Activated CD8-positive, alpha-beta memory T cell treated with anti-CD3 and anti-CD28 coated beads, Interleukin-2, amount 10 ng/mL, durations not matched to agents 7 days and 5 days (primary cell): ENCODE data around the gene ITIH1. TPM values are rescaled to one million over a fixed set of nuclear protein-coding genes. Genes with fewer than 3 reads are reported as not detected.
"Not testable (repeated sequence)": the region's sequence is repeated elsewhere in the genome, so short reads cannot be mapped to it uniquely, and the experiment has no call there.

Experiments
- ATAC-seq: fragments of 150-1000 bp; cut with Tn5 transposase; one replicate; pipeline ENCODE4 v1.10.0; 2021; ENCODE audit warnings: moderate library complexity
- CTCF ChIA-PET: fragments of 350-600 bp; sonication (Branson Sonifier 250); formaldehyde crosslinking; loops from one replicate; lab custom pipeline; 2021; ENCODE audit warnings: antibody characterized with exemption; lab: Charles Lee
- DNase-seq: peaks from one replicate; pipeline ENCODE4 v3.0.0-alpha.2; 2020
- H3K27ac Mint-ChIP-seq: one replicate; pipeline ENCODE4 v1.8.0; 2021; ENCODE audit warnings: mild to moderate bottlenecking, mixed read lengths
- H3K27me3 Mint-ChIP-seq: one replicate; pipeline ENCODE4 v1.8.0; 2021; ENCODE audit warnings: mixed read lengths
- H3K36me3 Mint-ChIP-seq: one replicate; pipeline ENCODE4 v1.8.0; 2021; ENCODE audit warnings: mild to moderate bottlenecking, mixed read lengths
- H3K4me1 Mint-ChIP-seq: one replicate; pipeline ENCODE4 v1.8.0; 2021; ENCODE audit warnings: mixed read lengths
- H3K4me3 Mint-ChIP-seq: one replicate; pipeline ENCODE4 v1.8.0; 2021; ENCODE audit warnings: mild to moderate bottlenecking, moderate library complexity, mixed read lengths
- H3K9me3 Mint-ChIP-seq: one replicate; pipeline ENCODE4 v1.8.0; 2022; ENCODE audit warnings: low read depth, mixed read lengths
- total RNA-seq, 2 experiments: library from RNA; stranded (reverse); gene quantifications; one replicate each; pipeline ENCODE4 v1.2.3, GENCODE V29; 2021

Gene ITIH1, protein sequence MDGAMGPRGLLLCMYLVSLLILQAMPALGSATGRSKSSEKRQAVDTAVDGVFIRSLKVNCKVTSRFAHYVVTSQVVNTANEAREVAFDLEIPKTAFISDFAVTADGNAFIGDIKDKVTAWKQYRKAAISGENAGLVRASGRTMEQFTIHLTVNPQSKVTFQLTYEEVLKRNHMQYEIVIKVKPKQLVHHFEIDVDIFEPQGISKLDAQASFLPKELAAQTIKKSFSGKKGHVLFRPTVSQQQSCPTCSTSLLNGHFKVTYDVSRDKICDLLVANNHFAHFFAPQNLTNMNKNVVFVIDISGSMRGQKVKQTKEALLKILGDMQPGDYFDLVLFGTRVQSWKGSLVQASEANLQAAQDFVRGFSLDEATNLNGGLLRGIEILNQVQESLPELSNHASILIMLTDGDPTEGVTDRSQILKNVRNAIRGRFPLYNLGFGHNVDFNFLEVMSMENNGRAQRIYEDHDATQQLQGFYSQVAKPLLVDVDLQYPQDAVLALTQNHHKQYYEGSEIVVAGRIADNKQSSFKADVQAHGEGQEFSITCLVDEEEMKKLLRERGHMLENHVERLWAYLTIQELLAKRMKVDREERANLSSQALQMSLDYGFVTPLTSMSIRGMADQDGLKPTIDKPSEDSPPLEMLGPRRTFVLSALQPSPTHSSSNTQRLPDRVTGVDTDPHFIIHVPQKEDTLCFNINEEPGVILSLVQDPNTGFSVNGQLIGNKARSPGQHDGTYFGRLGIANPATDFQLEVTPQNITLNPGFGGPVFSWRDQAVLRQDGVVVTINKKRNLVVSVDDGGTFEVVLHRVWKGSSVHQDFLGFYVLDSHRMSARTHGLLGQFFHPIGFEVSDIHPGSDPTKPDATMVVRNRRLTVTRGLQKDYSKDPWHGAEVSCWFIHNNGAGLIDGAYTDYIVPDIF
- total RNA-seq: not detected

DNA sequence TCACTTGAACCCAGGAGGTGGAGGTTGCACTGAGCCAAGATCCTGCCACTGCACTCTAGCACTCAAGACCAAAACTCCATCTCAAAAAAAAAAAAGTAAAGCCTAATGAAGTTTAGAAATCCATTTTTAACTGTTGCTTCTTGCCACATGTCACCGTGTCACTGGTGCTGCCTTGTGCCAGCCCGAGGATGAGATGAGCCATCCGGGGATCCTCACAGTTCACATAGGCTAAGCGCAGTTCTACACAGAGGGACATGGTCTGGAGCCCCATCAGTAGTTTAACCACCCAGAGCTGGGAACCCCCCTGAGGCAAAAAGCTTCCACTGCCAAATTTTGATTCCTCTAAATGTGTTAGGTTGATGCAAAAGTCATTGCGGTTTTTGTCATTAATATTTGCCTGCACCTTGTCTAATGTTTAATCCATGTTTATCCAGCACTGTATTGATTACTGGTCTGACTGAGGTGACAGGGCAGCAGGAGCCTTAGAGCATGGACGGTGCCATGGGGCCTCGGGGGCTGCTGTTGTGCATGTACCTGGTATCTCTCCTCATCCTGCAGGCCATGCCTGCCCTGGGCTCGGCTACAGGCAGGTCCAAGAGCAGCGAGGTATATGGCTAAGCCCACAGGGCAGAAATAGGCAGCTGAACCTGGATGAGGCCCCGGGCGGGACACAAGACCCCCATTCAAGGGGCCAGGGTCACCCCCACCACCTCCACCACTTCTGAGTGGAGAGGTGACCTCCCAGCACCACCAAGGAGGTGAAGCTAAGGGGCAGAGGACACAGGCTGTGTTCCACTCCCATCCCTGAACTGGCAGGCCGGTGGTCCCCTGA is at the start of gene ITIH1:
TSS of gene ITIH1 (plus strand) at position 473 of the 832 bp plus-strand sequence. CDS start at position 490, 17 bp downstream.
- ATAC-seq: no peak
- no peak for DNase-seq
- H3K27me3 Mint-ChIP-seq: peaks cover 8% of the 10 kb centered on the region
- H3K27ac Mint-ChIP-seq: no peak within 1 kb of the TSS
- no peaks in the 10 kb centered on the region for H3K36me3 Mint-ChIP-seq
- H3K4me3 Mint-ChIP-seq: no peak within 1 kb of the TSS
- no peaks in the 10 kb centered on the region for H3K9me3 Mint-ChIP-seq
- CTCF ChIA-PET: no interaction called here
- peaks cover 6% of the 10 kb centered on the region for H3K4me1 Mint-ChIP-seq

DNA sequence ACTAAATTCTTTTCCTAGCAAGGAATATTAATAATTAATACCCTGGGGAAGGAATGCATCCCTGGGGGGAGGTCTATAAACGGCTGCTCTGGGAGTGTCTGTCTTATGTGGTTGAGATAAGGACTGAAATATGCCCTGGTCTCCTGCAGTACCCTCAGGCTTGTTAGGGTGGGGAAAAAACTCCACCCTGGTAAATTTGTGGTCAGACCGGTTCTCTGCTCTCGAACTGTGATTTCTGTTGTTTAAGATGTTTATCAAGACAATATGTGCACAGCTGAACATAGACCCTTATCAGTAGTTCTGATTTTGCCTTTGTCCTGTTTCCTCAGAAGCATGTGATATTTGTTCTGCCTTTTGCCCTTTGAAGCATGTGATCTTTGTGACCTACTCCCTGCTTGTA is 48.6 kb upstream of the ITIH1 start:
- CTCF ChIA-PET, H3K27ac Mint-ChIP-seq, H3K4me3 Mint-ChIP-seq, DNase-seq, H3K27me3 Mint-ChIP-seq, ATAC-seq, H3K4me1 Mint-ChIP-seq: not testable (repeated sequence)
- peaks cover 30% of the 10 kb centered on the region for H3K9me3 Mint-ChIP-seq
- peaks cover 54% of the 10 kb centered on the region for H3K36me3 Mint-ChIP-seq

DNA sequence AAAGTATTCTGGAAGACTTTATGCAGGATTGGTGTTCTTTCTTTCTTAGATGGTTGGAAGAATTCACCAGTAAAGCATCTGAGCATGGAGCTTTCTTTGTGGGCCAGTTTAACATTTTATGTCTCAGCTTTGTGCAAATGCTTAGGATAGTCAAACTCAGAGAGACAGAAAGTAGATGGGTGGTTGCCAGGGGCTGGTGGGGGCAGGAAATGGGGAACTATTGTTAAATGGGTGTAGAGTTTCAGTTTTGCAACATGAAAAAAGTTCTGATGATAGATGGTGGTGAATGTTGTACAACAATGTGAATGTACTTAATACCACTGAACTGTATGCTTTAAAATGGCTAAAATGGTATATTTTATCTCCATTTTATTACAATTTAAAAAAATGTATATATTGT is 46.7 kb upstream of the ITIH1 start:
- peaks cover 30% of the 10 kb centered on the region for H3K9me3 Mint-ChIP-seq
- H3K36me3 Mint-ChIP-seq: peaks cover 71% of the 10 kb centered on the region
- H3K27me3 Mint-ChIP-seq: no peaks in the 10 kb centered on the region
- peaks cover 8% of the 10 kb centered on the region for H3K4me1 Mint-ChIP-seq
- H3K27ac Mint-ChIP-seq: peak overlapping the region; percentile 3
- ATAC-seq (peak; percentile 27), DNase-seq (no peak)
- CTCF ChIA-PET: interaction anchor here (1.0 kb wide), 1 partner anchor 52 kb away, joined by 3 read pairs; no protein-coding TSS in a partner anchor
- no peak overlapping the region for H3K4me3 Mint-ChIP-seq

DNA sequence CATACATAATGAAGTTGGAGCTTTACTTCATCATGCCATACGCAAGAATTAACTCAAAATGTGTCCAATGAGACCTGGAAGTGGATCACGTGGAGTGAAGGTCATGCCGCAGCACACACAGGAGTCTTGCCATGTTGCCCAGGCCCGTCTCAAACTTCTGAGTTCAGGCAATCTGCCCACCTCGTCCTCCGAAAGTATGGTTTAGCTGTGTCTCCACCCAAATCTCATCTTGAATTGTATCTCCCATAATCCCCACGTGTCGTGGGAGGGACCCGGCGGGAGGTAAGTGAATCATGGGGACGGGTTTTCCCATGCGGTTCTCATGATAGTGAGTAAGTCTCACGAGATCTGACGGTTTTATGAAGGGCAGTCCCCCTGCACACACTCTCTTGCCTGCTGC is 45.8 kb upstream of the ITIH1 start:
- Mint-ChIP-seq H3K27ac (no peak overlapping the region), H3K4me3 (no peak overlapping the region)

DNA sequence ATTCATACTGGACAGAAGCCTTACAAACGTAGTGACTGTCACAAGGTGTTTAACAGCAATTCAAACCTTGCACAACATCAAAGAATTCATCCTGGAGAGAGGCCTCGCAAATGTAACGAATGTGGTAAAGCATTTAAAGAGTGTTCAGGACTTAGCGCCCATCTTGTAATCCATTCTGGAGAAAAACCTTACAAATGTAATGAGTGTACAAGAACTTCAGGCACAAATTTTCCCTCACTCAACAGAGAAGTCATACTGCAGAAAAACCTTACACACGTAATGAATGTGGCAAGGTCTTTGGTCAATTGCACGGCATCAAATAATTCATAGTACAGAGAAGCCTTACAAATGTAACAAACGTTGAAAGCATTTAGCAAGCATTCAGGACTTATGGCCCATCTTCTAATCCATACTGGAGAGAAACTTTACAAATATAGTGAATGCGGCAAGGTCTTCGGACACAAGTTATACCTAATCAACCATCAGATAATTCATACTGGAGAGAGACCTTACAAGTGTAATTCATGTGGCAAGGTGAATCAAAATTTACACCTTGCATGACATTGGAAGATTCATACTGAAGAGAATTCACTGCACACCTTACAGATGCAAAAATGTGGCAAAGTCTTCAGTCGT is 44.0 kb upstream of the ITIH1 start:
- DNase-seq (no peak), ATAC-seq (no peak)
- CTCF ChIA-PET: no interaction called here
- H3K4me1 Mint-ChIP-seq: peaks cover 8% of the 10 kb centered on the region
- no peaks in the 10 kb centered on the region for H3K27me3 Mint-ChIP-seq
- H3K36me3 Mint-ChIP-seq: peaks cover 70% of the 10 kb centered on the region
- H3K9me3 Mint-ChIP-seq: peaks cover 28% of the 10 kb centered on the region
- H3K4me3 Mint-ChIP-seq: no peak overlapping the region
- H3K27ac Mint-ChIP-seq: no peak overlapping the region

More for the DNA sequence above, 45.8 kb upstream of the ITIH1 start:
- Mint-ChIP-seq H3K4me1 (peaks cover 8% of the 10 kb centered on the region), H3K27me3 (no peaks in the 10 kb centered on the region), H3K9me3 (peaks cover 30% of the 10 kb centered on the region), H3K36me3 (peaks cover 72% of the 10 kb centered on the region)
- DNase-seq (no peak), ATAC-seq (no peak)
- CTCF ChIA-PET: no interaction called here

DNA sequence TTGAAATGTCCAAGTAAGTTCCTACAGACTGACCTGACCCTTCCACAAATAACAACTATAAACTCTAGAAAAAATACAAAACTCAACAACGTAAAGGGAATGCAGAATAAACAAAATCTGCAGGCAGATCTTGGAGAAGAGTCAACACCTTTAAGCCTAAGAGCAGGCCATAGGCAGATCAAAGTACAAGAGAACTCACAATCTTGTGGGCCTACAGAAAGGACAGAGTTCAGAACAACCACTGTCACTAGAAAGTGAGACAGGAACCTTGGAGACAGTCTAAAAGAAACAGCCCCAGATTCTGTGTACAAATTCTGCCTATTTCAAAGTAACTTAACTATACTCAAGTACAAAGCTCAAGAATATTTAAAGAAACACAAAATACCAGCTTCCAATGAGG is 37.7 kb upstream of the ITIH1 start:
- CTCF ChIA-PET: interaction anchor here (1.1 to 1.3 kb wide), 2 partner anchors 14 to 199 kb away, joined by 3 to 5 read pairs; no protein-coding TSS in a partner anchor
- ATAC-seq (no peak), DNase-seq (no peak)
- Mint-ChIP-seq H3K9me3 (no peaks in the 10 kb centered on the region), H3K27ac (no peak overlapping the region), H3K27me3 (no peaks in the 10 kb centered on the region), H3K4me1 (no peaks in the 10 kb centered on the region), H3K4me3 (no peak overlapping the region), H3K36me3 (peaks cover 41% of the 10 kb centered on the region)

DNA sequence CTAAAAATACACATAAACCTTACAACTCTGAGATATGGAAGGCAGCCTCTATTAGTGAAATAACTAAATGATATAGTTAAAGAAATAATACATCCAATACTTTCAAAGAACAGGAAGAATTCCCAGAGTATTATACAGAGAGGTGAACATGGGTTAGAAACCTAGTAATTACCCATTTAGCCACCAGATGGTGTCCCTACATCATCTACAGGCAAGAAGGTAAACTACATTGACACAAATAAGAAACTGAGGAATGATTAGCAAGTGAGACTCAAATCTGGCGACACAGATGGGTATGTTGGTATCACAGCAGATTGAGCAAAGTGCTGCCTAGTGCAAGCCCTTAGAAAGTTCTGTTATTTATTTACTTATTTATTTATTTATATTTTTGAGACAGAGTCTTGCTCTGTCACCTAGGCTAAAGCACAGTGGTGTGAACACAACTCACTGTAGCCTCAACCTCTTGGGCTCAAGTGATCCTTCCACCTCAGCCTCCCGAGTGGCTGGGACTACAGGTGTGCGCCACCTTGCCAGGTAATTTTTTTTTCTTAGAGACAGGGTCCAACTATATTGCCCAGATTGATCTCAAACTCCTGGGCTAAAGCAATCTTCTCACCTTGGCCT is 34.9 kb upstream of the ITIH1 start:
- Mint-ChIP-seq H3K4me3 (no peak overlapping the region), H3K27ac (no peak overlapping the region), H3K27me3 (no peaks in the 10 kb centered on the region), H3K36me3 (peaks cover 34% of the 10 kb centered on the region), H3K9me3 (no peaks in the 10 kb centered on the region), H3K4me1 (no peaks in the 10 kb centered on the region)
- ATAC-seq (peak; percentile 68), DNase-seq (no peak)
- CTCF ChIA-PET: interaction anchor here (0.8 to 1.2 kb wide), 5 partner anchors 21 to 330 kb away, joined by 3 to 5 read pairs (median 3); partner anchors contain the start of gene GLT8D1

DNA sequence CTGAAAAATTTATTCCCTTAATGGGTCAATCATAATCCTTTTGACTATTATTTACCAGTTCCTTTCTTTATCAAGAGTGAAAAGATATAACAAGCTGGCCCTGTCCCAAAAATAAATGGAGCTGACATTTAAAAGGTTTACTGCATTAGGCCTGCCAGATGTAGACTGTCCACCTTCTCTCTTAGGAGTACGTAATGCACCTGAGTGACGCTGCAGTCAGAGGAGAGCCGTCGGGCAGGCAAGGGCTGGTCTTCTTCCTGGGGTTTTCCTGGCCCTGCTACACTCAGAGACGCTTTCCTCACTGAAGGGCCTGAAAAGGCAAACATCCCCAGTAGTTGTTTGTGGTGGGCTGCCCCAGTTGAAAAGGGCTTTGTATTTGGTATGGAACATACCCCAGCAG is 34.2 kb upstream of the ITIH1 start:
- CTCF ChIA-PET: interaction anchor here (0.8 to 1.2 kb wide), 4 partner anchors 22 to 394 kb away, joined by 3 to 4 read pairs (median 4); no protein-coding TSS in a partner anchor
- ATAC-seq (no peak), DNase-seq (no peak)
- Mint-ChIP-seq H3K27me3 (no peaks in the 10 kb centered on the region), H3K4me1 (no peaks in the 10 kb centered on the region), H3K4me3 (no peak overlapping the region), H3K9me3 (no peaks in the 10 kb centered on the region), H3K27ac (no peak overlapping the region), H3K36me3 (peaks cover 35% of the 10 kb centered on the region)

DNA sequence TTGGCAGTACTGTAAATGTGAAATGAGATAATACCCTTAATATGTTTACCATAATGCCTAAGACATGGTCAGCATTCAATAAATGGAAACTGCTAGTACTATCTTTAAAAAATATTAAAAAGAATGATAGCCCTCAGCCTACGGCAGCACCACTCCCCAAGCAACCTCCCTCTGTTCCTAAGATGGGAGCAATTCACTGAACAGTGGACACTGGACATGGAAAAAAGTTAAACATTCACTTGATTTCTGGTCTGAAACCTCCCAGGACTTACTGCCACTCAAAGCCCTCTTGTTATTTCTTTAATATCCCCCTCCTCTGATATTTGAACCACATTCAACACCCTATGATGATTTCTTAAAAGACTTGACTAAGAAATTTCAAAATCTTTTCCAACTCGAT is 33.7 kb upstream of the ITIH1 start:
- Mint-ChIP-seq H3K27me3 (no peaks in the 10 kb centered on the region), H3K27ac (no peak overlapping the region), H3K9me3 (no peaks in the 10 kb centered on the region), H3K36me3 (peaks cover 35% of the 10 kb centered on the region), H3K4me3 (no peak overlapping the region), H3K4me1 (no peaks in the 10 kb centered on the region)
- DNase-seq (no peak), ATAC-seq (no peak)
- CTCF ChIA-PET: interaction anchor here (0.8 to 1.2 kb wide), 4 partner anchors 22 to 393 kb away, joined by 3 to 4 read pairs (median 4); no protein-coding TSS in a partner anchor

DNA sequence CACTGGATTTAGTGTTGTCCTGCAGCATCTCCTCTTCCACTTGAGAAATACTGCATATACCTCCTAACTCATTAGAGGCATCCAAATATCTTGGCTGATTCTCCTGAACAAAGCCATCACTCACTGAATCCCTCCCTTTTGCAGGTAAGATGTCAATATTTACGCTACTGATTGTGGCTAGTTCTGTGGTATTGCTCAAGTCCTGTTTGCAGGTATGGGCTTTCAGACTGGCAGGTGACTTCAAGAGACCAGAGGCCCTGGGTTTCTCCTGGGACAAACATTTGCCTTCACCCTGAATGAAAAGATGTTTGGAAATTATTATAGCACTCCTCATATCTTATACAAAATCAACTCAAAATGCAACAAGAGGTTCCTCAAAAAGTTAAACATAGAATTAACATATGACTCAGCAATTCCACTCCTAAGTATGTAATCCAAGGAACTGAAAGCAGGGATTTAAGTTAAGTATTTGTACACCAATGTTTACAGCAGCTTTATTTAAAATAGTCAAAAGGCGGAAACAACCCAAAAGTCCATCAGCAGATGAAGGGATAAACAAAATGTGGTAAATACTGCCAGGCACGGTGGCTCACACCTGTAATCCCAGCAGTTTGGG is 25.2 kb upstream of the ITIH1 start:
- ATAC-seq (no peak), DNase-seq (no peak)
- CTCF ChIA-PET: interaction anchor here (1.1 kb wide), 1 partner anchor 11 kb away, joined by 3 read pairs; no protein-coding TSS in a partner anchor
- Mint-ChIP-seq H3K4me3 (no peak overlapping the region), H3K27ac (peak overlapping the region; percentile 5), H3K36me3 (peaks cover 40% of the 10 kb centered on the region), H3K4me1 (no peaks in the 10 kb centered on the region), H3K9me3 (no peaks in the 10 kb centered on the region), H3K27me3 (no peaks in the 10 kb centered on the region)

DNA sequence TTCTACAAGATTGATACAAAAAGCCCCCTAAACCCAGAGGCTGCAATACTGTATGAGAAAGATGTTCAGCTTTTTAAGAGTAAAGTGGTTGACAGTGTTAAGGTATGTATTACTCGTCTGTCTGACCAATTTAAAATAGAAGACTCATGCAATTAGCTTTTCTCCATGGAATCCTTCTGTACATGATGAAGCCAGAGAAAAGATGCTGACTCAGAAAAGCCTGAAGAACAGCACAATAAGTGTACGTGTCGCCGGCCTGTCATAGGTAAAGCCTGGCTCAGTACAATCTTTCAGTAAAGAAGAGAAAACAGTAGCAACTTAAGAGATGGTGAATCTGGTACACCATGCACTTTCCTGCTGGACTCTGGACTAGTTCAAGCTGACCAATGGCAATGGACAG is 23.0 kb upstream of the ITIH1 start:
- Mint-ChIP-seq H3K4me1 (no peaks in the 10 kb centered on the region), H3K4me3 (no peak overlapping the region), H3K27ac (no peak overlapping the region), H3K36me3 (peaks cover 43% of the 10 kb centered on the region), H3K27me3 (no peaks in the 10 kb centered on the region), H3K9me3 (no peaks in the 10 kb centered on the region)
- CTCF ChIA-PET: interaction anchor here (1.4 to 1.8 kb wide), 2 partner anchors 37 to 318 kb away, joined by 3 to 4 read pairs; no protein-coding TSS in a partner anchor
- DNase-seq (no peak), ATAC-seq (no peak)
